Measurements from ENCODE around the gene SPI1.

Gene SPI1

GRCh38 chr11:47399860-47400767 is 21.8 kb upstream of the SPI1 start:
- Mint-ChIP-seq H3K36me3 (ENCODE audit: low read depth) (no peaks in the 10 kb centered on the region), H3K27me3 (ENCODE audit: low read depth, poor library complexity) (peaks cover 5% of the 10 kb centered on the region), H3K27ac (peak overlapping the region; percentile 98), H3K4me3 (peak overlapping the region; percentile 76), H3K9me3 (no peaks in the 10 kb centered on the region), H3K4me1 (peaks cover 60% of the 10 kb centered on the region)
- DNase-seq = peak; percentile 71
- TF ChIP-seq CTCF (IDR thresholded peaks at IDR 0.05) = no peak

GRCh38 chr11:47398551-47398950 is 20.2 kb upstream of the SPI1 start:
- Mint-ChIP-seq H3K36me3 (ENCODE audit: low read depth) (no peaks in the 10 kb centered on the region), H3K27me3 (ENCODE audit: low read depth, poor library complexity) (peaks cover 5% of the 10 kb centered on the region), H3K9me3 (no peaks in the 10 kb centered on the region), H3K27ac (peak overlapping the region; percentile 69), H3K4me3 (no peak overlapping the region), H3K4me1 (peaks cover 67% of the 10 kb centered on the region)
- DNase-seq = no peak
- TF ChIP-seq CTCF (IDR thresholded peaks at IDR 0.05) = no peak

- Mint-ChIP-seq H3K9me3 (no peaks in the 10 kb centered on the region), H3K27me3 (ENCODE audit: low read depth, poor library complexity) (peaks cover 5% of the 10 kb centered on the region), H3K4me3 (no peak overlapping the region), H3K4me1 (peaks cover 66% of the 10 kb centered on the region), H3K27ac (peak overlapping the region; percentile 69), H3K36me3 (ENCODE audit: low read depth) (no peaks in the 10 kb centered on the region)
- TF ChIP-seq CTCF (IDR thresholded peaks at IDR 0.05) = no peak
- DNase-seq = no peak
Observed at GRCh38 chr11:47398011-47398410, 19.7 kb upstream of the SPI1 start.

- Mint-ChIP-seq H3K36me3 (ENCODE audit: low read depth) (no peaks in the 10 kb centered on the region), H3K27me3 (ENCODE audit: low read depth, poor library complexity) (no peaks in the 10 kb centered on the region), H3K4me3 (no peak overlapping the region), H3K27ac (no peak overlapping the region), H3K4me1 (peaks cover 71% of the 10 kb centered on the region), H3K9me3 (no peaks in the 10 kb centered on the region)
- no peak for TF ChIP-seq CTCF (IDR thresholded peaks at IDR 0.05)
- no peak for DNase-seq
Observed at GRCh38 chr11:47396049-47396320, 17.6 kb upstream of the SPI1 start.

GRCh38 chr11:47395223-47396048 is 17.1 kb upstream of the SPI1 start:
- peak overlapping the region; percentile 78 for H3K27ac Mint-ChIP-seq
- H3K4me1 Mint-ChIP-seq = peaks cover 70% of the 10 kb centered on the region
- no peak for TF ChIP-seq CTCF (IDR thresholded peaks at IDR 0.05)
- H3K36me3 Mint-ChIP-seq (ENCODE audit: low read depth) = no peaks in the 10 kb centered on the region
- H3K9me3 Mint-ChIP-seq = no peaks in the 10 kb centered on the region
- DNase-seq = no peak
- no peak overlapping the region for H3K4me3 Mint-ChIP-seq
- H3K27me3 Mint-ChIP-seq (ENCODE audit: low read depth, poor library complexity) = no peaks in the 10 kb centered on the region

All from nephron progenitor cell (in vitro differentiated cells).